CD14-positive monocyte (primary cell): Measurements from ENCODE around the gene ELOVL6. TPM values are rescaled to one million over a fixed set of nuclear protein-coding genes. Genes with fewer than 3 reads are reported as not detected.

Experiments
- DNase-seq, 3 donors: peaks; one replicate each; pipeline ENCODE4 v3.0.0-alpha.2; 2011 to 2022
- H2AFZ ChIP-seq: 2 replicates; pipeline ENCODE4 v1.6.0; 2012; ENCODE audit warnings: mild to moderate bottlenecking, low read depth, low read length, inconsistent platforms; ENCODE audit not compliant: insufficient read depth, poor library complexity, severe bottlenecking
- H3K27ac ChIP-seq, 2 donors: 1 replicate in 1 of 2; 2 replicates in 1 of 2; pipeline ENCODE4 v1.5.1; 2012 to 2013; ENCODE audit warnings: low read length in 2 of 2, control low read depth in 1 of 2, inconsistent platforms in 1 of 2, low read depth in 1 of 2, mild to moderate bottlenecking in 1 of 2
- H3K27me3 ChIP-seq, 2 donors: one replicate each; pipeline versions ENCODE4 v1.6.0 to v1.6.1; 2011 to 2013; ENCODE audit warnings: low read length in 2 of 2; ENCODE audit not compliant: control insufficient read depth in 2 of 2, insufficient read depth in 2 of 2
- H3K36me3 ChIP-seq, 2 donors: replicated peaks in 1 of 2; 1 replicate in 1 of 2; 2 replicates in 1 of 2; pipeline versions ENCODE4 v1.5.1 to v1.6.1; 2012 to 2013; ENCODE audit warnings: low read length in 2 of 2, control low read depth in 1 of 2, inconsistent platforms in 1 of 2, mild to moderate bottlenecking in 1 of 2; ENCODE audit not compliant: insufficient read depth in 2 of 2, control insufficient read depth in 1 of 2
- H3K4me1 ChIP-seq, 2 donors: 1 replicate in 1 of 2; 2 replicates in 1 of 2; pipeline versions ENCODE4 v1.5.1 to v1.6.1; 2012 to 2013; ENCODE audit warnings: low read length in 2 of 2, control low read depth in 1 of 2, inconsistent platforms in 1 of 2, mild to moderate bottlenecking in 1 of 2, moderate library complexity in 1 of 2; ENCODE audit not compliant: insufficient read depth in 2 of 2, control insufficient read depth in 1 of 2
- H3K4me2 ChIP-seq: replicated peaks from 2 replicates; pipeline ENCODE3; 2012; ENCODE audit warnings: low read length, moderate library complexity, mild to moderate bottlenecking; ENCODE audit not compliant: poor library complexity, severe bottlenecking; ENCODE audit errors: extremely low read depth
- H3K4me3 ChIP-seq, 3 experiments: fragments of 200-600 bp in 1 of 3; sonication (generic) in 1 of 3; replicated peaks in 1 of 3; 1 replicate in 2 of 3; 2 replicates in 1 of 3; pipeline ENCODE4 v1.5.1; 2011 to 2013; ENCODE audit warnings: low read length in 3 of 3, mild to moderate bottlenecking in 3 of 3, control low read depth in 2 of 3, low read depth in 2 of 3, inconsistent platforms in 1 of 3, moderate library complexity in 1 of 3
- H3K79me2 ChIP-seq: 2 replicates; pipeline ENCODE4 v1.6.0; 2012; ENCODE audit warnings: mild to moderate bottlenecking, control low read depth, inconsistent platforms, low read length, moderate library complexity; ENCODE audit not compliant: insufficient read depth
- H3K9ac ChIP-seq: 2 replicates; pipeline ENCODE4 v1.6.0; 2017; ENCODE audit warnings: low read length, mild to moderate bottlenecking; ENCODE audit not compliant: insufficient read depth, poor library complexity, severe bottlenecking
- H3K9me3 ChIP-seq, 2 donors: replicated peaks in 1 of 2; 1 replicate in 1 of 2; 2 replicates in 1 of 2; pipeline versions ENCODE4 v1.5.1 to v1.6.1; 2012 to 2013; ENCODE audit warnings: low read length in 2 of 2, control low read depth in 1 of 2; ENCODE audit not compliant: control insufficient read depth in 1 of 2, insufficient read depth in 1 of 2
- H4K20me1 ChIP-seq: 2 replicates; pipeline ENCODE4 v1.6.0; 2012; ENCODE audit warnings: mild to moderate bottlenecking, low read length, control low read depth, moderate library complexity; ENCODE audit not compliant: insufficient read depth
- H3K27ac Mint-ChIP-seq, 7 donors: one replicate each; pipeline ENCODE4 v1.8.0; 2020; ENCODE audit warnings: mild to moderate bottlenecking in 7 of 7, mixed read lengths in 7 of 7, moderate library complexity in 6 of 7, inconsistent platforms in 2 of 7
- H3K27me3 Mint-ChIP-seq, 3 donors: one replicate each; pipeline ENCODE4 v1.8.0; 2021 to 2022; ENCODE audit warnings: low read depth in 3 of 3, mild to moderate bottlenecking in 3 of 3, mixed read lengths in 3 of 3, moderate library complexity in 3 of 3, inconsistent platforms in 1 of 3
- H3K36me3 Mint-ChIP-seq, 2 donors: one replicate each; pipeline ENCODE4 v1.8.0; 2020; ENCODE audit warnings: mixed read lengths in 2 of 2, inconsistent platforms in 1 of 2, mild to moderate bottlenecking in 1 of 2
- H3K4me1 Mint-ChIP-seq: one replicate; pipeline ENCODE4 v1.8.0; 2020; ENCODE audit warnings: mild to moderate bottlenecking, mixed read lengths
- H3K4me3 Mint-ChIP-seq, 2 donors: one replicate each; pipeline ENCODE4 v1.8.0; 2020; ENCODE audit warnings: mild to moderate bottlenecking in 2 of 2, mixed read lengths in 2 of 2, moderate library complexity in 1 of 2
- H3K9me3 Mint-ChIP-seq, 7 donors: one replicate each; pipeline ENCODE4 v1.8.0; 2020 to 2022; ENCODE audit warnings: mixed read lengths in 7 of 7, mild to moderate bottlenecking in 6 of 7, moderate library complexity in 6 of 7, inconsistent platforms in 2 of 7
- CTCF ChIP-seq: fragments of 200-600 bp; IDR thresholded peaks from one replicate; pipeline ENCODE4 v1.8.0; 2022; ENCODE audit warnings: antibody characterized with exemption, mild to moderate bottlenecking
- WGBS: methylation state at CpG from one replicate; pipeline ENCODE4 v1.1.5; 2013; ENCODE audit warnings: missing lambda C conversion rate; ENCODE audit not compliant: insufficient coverage; 5-methylcytosine and 5-hydroxymethylcytosine counted together
- intact Hi-C, 2 donors: fragments of 100-400 bp; cut with micrococcal nuclease; formaldehyde crosslinking; loops; one replicate each; pipeline versions ENCODE4 v1.15.0 to v1.15.1; 2023
- polyA plus RNA-seq, 3 donors: library from polyadenylated mRNA; depleted of rRNA in 1 of 3; unstranded in 2 of 3; stranded (reverse) in 1 of 3; fragments of 300-500 nt in 2 of 3; fragments of >200 nt in 1 of 3; fragmentation: Illumina TruSeq in 2 of 3; gene quantifications; 1 replicate in 2 of 3; 2 replicates in 1 of 3; pipeline ENCODE4 v1.2.3, GENCODE V29; 2012 to 2021

Gene ELOVL6
- polyA plus RNA-seq, 3 donors, result 0.11 to 0.19 TPM; not detected in 1

GRCh38 chr4:110197529-110198042, 829 bp downstream of the ELOVL6 start:
- intact Hi-C loops, result loop anchor here in 1 of 2 donors (10.0 kb wide), 1 partner anchor 143 kb away; no protein-coding TSS in a partner anchor
- WGBS, result 0% methylated on average over 9 of the region's 26 CpGs
- H3K9me3 Mint-ChIP-seq, result peaks cover 0 to 3% (median 0%) of the 10 kb centered on the region in 7 donors
- peak overlapping the region in 1 of 7 donors; percentile 21 for H3K27ac Mint-ChIP-seq
- peak overlapping the region; percentile 97 to 99 for H3K4me3 Mint-ChIP-seq
- H3K4me3 ChIP-seq, result peak overlapping the region; percentile 69 to 95 (median 80)
- TF ChIP-seq CTCF, result no peak
- no peaks in the 10 kb centered on the region for H3K9me3 ChIP-seq
- peak overlapping the region; percentile 65 for H3K9ac ChIP-seq
- H2AFZ ChIP-seq, result peak overlapping the region; percentile 98
- peaks cover 32% of the 10 kb centered on the region for H3K4me1 Mint-ChIP-seq
- H3K36me3 ChIP-seq, result no peaks in the 10 kb centered on the region
- no peaks in the 10 kb centered on the region for H3K36me3 Mint-ChIP-seq
- H3K27ac ChIP-seq, result no peak overlapping the region
- peak overlapping the region; percentile 100 for H3K4me2 ChIP-seq
- H3K79me2 ChIP-seq, result no peaks in the 10 kb centered on the region
- H3K27me3 ChIP-seq, result peaks cover 4 to 42% of the 10 kb centered on the region in 2 donors
- no peaks in the 10 kb centered on the region for H4K20me1 ChIP-seq
- peaks cover 26 to 34% of the 10 kb centered on the region in 2 donors for H3K4me1 ChIP-seq
- no peak for DNase-seq
- H3K27me3 Mint-ChIP-seq, result peaks cover 43 to 48% (median 46%) of the 10 kb centered on the region in 3 donors

- H3K4me2 ChIP-seq, result peak overlapping the region; percentile 100
- WGBS, result under 1% methylated on average over 37 of the region's 47 CpGs
- H2AFZ ChIP-seq, result peak overlapping the region; percentile 98
- H3K27me3 Mint-ChIP-seq, result peaks cover 39 to 48% (median 46%) of the 10 kb centered on the region in 3 donors
- TF ChIP-seq CTCF, result no peak
- H3K36me3 Mint-ChIP-seq, result no peaks in the 10 kb centered on the region
- peaks cover 32% of the 10 kb centered on the region for H3K4me1 Mint-ChIP-seq
- peak overlapping the region; percentile 69 to 95 (median 80) for H3K4me3 ChIP-seq
- peak overlapping the region; percentile 65 for H3K9ac ChIP-seq
- H3K9me3 ChIP-seq, result no peaks in the 10 kb centered on the region
- peak overlapping the region; percentile 97 to 99 for H3K4me3 Mint-ChIP-seq
- H3K27ac ChIP-seq, result peak overlapping the region in 1 of 2 donors; percentile 14
- no peaks in the 10 kb centered on the region for H3K36me3 ChIP-seq
- H3K9me3 Mint-ChIP-seq, result peaks cover 0 to 3% (median 0%) of the 10 kb centered on the region in 7 donors
- peaks cover 4 to 42% of the 10 kb centered on the region in 2 donors for H3K27me3 ChIP-seq
- intact Hi-C loops, result loop anchor here in 1 of 2 donors (10.0 kb wide), 1 partner anchor 142 kb away; no protein-coding TSS in a partner anchor
- no peaks in the 10 kb centered on the region for H4K20me1 ChIP-seq
- H3K27ac Mint-ChIP-seq, result no peak overlapping the region
- DNase-seq, result peak; percentile 6 to 15 (median 13)
- H3K4me1 ChIP-seq, result peaks cover 26 to 34% of the 10 kb centered on the region in 2 donors
- H3K79me2 ChIP-seq, result no peaks in the 10 kb centered on the region
These were observed 1.4 kb downstream of the ELOVL6 start for GRCh38 chr4:110196871-110197528.
